Hepatocyte (in vitro differentiated cells): ENCODE measurements around the gene AP2A2. TPM values are rescaled to one million over a fixed set of nuclear protein-coding genes. Genes with fewer than 3 reads are reported as not detected.
"Not testable (repeated sequence)": the region's sequence is repeated elsewhere in the genome, so short reads cannot be mapped to it uniquely, and the experiment has no call there.

Experiments used
- DNase-seq: peaks from one replicate; pipeline ENCODE4 v3.0.0-alpha.2; 2016; ENCODE audit warnings: low spot score
- H2AFZ ChIP-seq: fragments of 200-600 bp; sonication (generic); 2 replicates; pipeline ENCODE4 v1.6.0; 2016; ENCODE audit warnings: antibody characterized with exemption, mild to moderate bottlenecking
- H3K27ac ChIP-seq: fragments of 200-600 bp; sonication (generic); 2 replicates; pipeline ENCODE4 v1.5.1; 2016; ENCODE audit warnings: mild to moderate bottlenecking
- H3K27me3 ChIP-seq: fragments of 200-600 bp; sonication (generic); 2 replicates; pipeline ENCODE4 v1.6.1; 2016
- H3K36me3 ChIP-seq: fragments of 200-600 bp; sonication (generic); replicated peaks from 2 replicates; pipeline ENCODE4 v1.5.1; 2016; ENCODE audit warnings: low read depth; ENCODE audit not compliant: insufficient read depth
- H3K4me1 ChIP-seq: fragments of 200-600 bp; sonication (generic); 2 replicates; pipeline ENCODE4 v1.5.1; 2016; ENCODE audit warnings: mild to moderate bottlenecking, moderate library complexity; ENCODE audit not compliant: insufficient read depth
- H3K4me2 ChIP-seq: fragments of 200-600 bp; sonication (generic); 2 replicates; pipeline ENCODE4 v1.6.0; 2016
- H3K4me3 ChIP-seq: fragments of 200-600 bp; sonication (generic); 2 replicates; pipeline ENCODE4 v1.5.1; 2016; ENCODE audit warnings: mild to moderate bottlenecking
- H3K79me2 ChIP-seq: fragments of 200-600 bp; sonication (generic); 2 replicates; pipeline ENCODE4 v1.6.0; 2017; ENCODE audit warnings: mild to moderate bottlenecking
- H3K9me2 ChIP-seq: fragments of 200-600 bp; sonication (generic); replicated peaks from 2 replicates; pipeline ENCODE4 v1.6.0; 2017; ENCODE audit warnings: mild to moderate bottlenecking; ENCODE audit not compliant: insufficient read depth
- H3K9me3 ChIP-seq: fragments of 200-600 bp; sonication (generic); 2 replicates; pipeline ENCODE4 v1.5.1; 2016; ENCODE audit warnings: low read depth, mild to moderate bottlenecking
- H4K20me1 ChIP-seq: fragments of 200-600 bp; sonication (generic); 2 replicates; pipeline ENCODE4 v1.6.0; 2016; ENCODE audit warnings: mild to moderate bottlenecking; ENCODE audit not compliant: insufficient read depth, poor library complexity, severe bottlenecking
- EZH2 ChIP-seq: fragments of 200-600 bp; sonication (generic); IDR thresholded peaks from 2 replicates; pipeline ENCODE4 v1.6.1; 2016; ENCODE audit warnings: antibody characterized with exemption, mild to moderate bottlenecking, borderline replicate concordance
- EZH2phosphoT487 ChIP-seq: fragments of 200-600 bp; sonication (generic); IDR thresholded peaks from one replicate; pipeline ENCODE4 v1.6.1; 2018; ENCODE audit warnings: antibody characterized with exemption, mild to moderate bottlenecking, low read depth, moderate library complexity; ENCODE audit not compliant: unreplicated experiment, severe bottlenecking
- WGBS: methylation state at CpG from one replicate; pipeline ENCODE4 v1.1.6; 2016; ENCODE audit warnings: low lambda C conversion rate; ENCODE audit errors: missing lambda C conversion rate; 5-methylcytosine and 5-hydroxymethylcytosine counted together
- polyA plus RNA-seq: library from polyadenylated mRNA; unstranded; fragments of >200 nt; fragmentation: Nextera tagmentation; extraction: Ambion mirVana; gene quantifications from 2 replicates; pipeline ENCODE4 v1.2.1, GENCODE V29; 2016
- total RNA-seq: library from RNA; depleted of rRNA; stranded (reverse); fragments of >200 nt; gene quantifications from 2 replicates; pipeline ENCODE4 v1.2.3, GENCODE V29; 2014
- TF ChIP-seq, protein P1 (sequence below): fragments of 200-600 bp; sonication (generic); IDR thresholded peaks from 2 replicates; pipeline ENCODE4 v1.5.1; 2016; ENCODE audit warnings: antibody characterized with exemption, mild to moderate bottlenecking; ENCODE audit not compliant: poor library complexity

AP2A2 gene
- total and polyA plus RNA-seq, 2 experiments from 2014 or later = 49.7 to 68.0 TPM

DNA sequence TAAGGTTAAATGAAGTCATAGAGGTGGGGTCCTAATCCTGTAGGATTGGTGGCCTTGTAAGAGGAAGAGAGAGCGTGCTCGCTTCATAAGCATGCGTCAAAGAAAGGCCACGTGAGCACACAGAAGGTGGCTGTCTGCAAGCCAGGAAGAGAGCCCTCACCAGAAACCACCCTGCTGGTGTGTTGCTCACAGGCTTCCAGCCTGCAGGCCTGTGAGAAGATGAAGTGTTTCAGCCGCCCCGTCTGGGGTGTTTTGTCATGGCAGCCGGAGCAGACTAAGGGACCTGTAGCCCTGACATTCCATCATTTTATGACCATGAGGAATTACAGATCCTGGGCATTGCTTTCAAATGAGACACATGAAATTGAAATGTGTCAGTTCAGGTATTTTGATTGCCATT, 32.4 kb downstream of the AP2A2 start:
- WGBS = 92% methylated on average over 7 of the region's 7 CpGs
- Histone ChIP-seq H3K9me2 (no peaks in the 10 kb centered on the region), H3K27ac (peak overlapping the region; percentile 78), H2AFZ (no peak overlapping the region), H3K27me3 (no peaks in the 10 kb centered on the region), H3K9me3 (no peaks in the 10 kb centered on the region), H3K4me2 (no peak overlapping the region), H3K79me2 (peaks cover 64% of the 10 kb centered on the region), H3K4me3 (no peak overlapping the region), H4K20me1 (peaks cover 31% of the 10 kb centered on the region), H3K36me3 (no peaks in the 10 kb centered on the region), H3K4me1 (peaks cover 55% of the 10 kb centered on the region)
- no peak for TF ChIP-seq EZH2
- TF ChIP-seq, protein P1, sequence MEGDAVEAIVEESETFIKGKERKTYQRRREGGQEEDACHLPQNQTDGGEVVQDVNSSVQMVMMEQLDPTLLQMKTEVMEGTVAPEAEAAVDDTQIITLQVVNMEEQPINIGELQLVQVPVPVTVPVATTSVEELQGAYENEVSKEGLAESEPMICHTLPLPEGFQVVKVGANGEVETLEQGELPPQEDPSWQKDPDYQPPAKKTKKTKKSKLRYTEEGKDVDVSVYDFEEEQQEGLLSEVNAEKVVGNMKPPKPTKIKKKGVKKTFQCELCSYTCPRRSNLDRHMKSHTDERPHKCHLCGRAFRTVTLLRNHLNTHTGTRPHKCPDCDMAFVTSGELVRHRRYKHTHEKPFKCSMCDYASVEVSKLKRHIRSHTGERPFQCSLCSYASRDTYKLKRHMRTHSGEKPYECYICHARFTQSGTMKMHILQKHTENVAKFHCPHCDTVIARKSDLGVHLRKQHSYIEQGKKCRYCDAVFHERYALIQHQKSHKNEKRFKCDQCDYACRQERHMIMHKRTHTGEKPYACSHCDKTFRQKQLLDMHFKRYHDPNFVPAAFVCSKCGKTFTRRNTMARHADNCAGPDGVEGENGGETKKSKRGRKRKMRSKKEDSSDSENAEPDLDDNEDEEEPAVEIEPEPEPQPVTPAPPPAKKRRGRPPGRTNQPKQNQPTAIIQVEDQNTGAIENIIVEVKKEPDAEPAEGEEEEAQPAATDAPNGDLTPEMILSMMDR = no peak
- no peak for TF ChIP-seq EZH2phosphoT487
- DNase-seq = peak; percentile 6

DNA sequence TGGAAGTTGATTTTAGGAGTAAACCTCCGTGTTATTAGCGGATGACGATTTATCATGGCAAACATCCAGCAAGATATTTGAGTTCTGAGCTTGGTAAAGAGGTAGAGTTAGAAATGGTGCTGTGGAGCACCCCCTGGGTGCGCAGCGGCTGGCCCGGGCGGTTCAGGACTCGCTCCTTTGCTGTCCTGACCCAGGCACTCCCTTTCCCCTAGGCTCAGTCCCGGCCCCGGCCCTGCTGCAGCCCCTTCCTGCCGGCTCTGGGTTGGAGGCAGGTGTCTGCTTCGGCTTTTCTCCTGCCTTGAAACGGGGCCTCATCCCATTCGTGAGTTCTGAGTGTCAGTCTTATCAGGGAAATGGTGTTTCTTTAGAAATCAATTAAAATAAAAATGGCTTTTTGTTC, 33.4 kb downstream of the AP2A2 start:
- Histone ChIP-seq H2AFZ (no peak overlapping the region), H3K27ac (no peak overlapping the region), H3K4me3 (no peak overlapping the region), H3K4me1 (peaks cover 48% of the 10 kb centered on the region), H4K20me1 (peaks cover 30% of the 10 kb centered on the region), H3K9me3 (no peaks in the 10 kb centered on the region), H3K36me3 (no peaks in the 10 kb centered on the region), H3K9me2 (no peaks in the 10 kb centered on the region), H3K4me2 (no peak overlapping the region), H3K27me3 (no peaks in the 10 kb centered on the region), H3K79me2 (peaks cover 64% of the 10 kb centered on the region)
- TF ChIP-seq, protein P1 = no peak
- TF ChIP-seq EZH2phosphoT487 = no peak
- TF ChIP-seq EZH2 = no peak
- DNase-seq = no peak
- 86% methylated on average over 14 of the region's 14 CpGs for WGBS

DNA sequence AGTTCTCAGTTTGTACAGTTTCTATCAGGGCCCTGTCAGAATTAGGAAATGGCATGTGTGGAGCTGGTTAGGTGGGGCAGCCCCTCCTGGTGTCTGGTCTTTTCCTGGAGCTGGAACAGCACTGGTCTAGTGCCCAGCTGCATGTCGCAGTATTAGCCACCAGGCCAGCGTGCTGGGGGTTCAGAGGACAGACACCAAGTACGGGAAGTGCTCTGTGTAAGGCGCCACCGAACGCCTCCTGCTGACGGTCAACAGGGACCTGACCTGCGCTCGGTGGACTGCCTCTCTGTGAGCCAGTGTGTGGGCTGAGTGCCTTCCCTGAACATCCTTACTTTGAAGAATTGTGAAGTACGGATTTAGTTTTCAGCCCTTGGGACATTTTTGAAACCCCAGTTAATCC, 33.9 kb downstream of the AP2A2 start:
- Histone ChIP-seq H4K20me1 (peaks cover 26% of the 10 kb centered on the region), H3K4me1 (peaks cover 42% of the 10 kb centered on the region), H3K4me2 (no peak overlapping the region), H3K36me3 (no peaks in the 10 kb centered on the region), H2AFZ (no peak overlapping the region), H3K79me2 (peaks cover 62% of the 10 kb centered on the region), H3K9me3 (no peaks in the 10 kb centered on the region), H3K27me3 (no peaks in the 10 kb centered on the region), H3K9me2 (no peaks in the 10 kb centered on the region), H3K27ac (no peak overlapping the region), H3K4me3 (no peak overlapping the region)
- TF ChIP-seq EZH2phosphoT487 (no peak), EZH2 (no peak)
- TF ChIP-seq, protein P1 = no peak
- peak; percentile 25 for DNase-seq
- WGBS = 73% methylated on average over 10 of the region's 10 CpGs

DNA sequence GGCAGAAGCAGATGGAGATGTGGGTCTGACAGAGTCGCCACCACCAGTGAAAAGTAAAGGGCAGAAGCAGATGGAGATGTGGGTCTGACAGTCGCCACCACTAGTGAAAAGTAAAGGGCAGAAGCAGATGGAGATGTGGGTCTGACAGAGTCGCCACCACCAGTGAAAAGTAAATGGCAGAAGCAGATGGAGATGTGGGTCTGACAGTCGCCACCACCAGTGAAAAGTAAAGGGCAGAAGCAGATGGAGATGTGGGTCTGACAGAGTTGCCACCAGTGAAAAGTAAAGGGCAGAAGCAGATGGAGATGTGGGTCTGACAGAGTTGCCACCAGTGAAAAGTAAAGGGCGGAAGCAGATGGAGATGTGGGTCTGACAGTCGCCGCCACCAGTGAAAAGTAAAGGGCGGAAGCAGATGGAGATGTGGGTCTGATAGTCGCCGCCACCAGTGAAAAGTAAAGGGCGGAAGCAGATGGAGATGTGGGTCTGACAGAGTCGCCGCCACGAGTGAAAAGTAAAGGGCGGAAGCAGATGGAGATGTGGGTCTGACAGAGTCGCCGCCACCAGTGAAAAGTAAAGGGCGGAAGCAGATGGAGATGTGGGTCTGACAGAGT, 35.7 kb downstream of the AP2A2 start:
- Histone ChIP-seq H3K4me1 (peaks cover 24% of the 10 kb centered on the region), H4K20me1 (peaks cover 10% of the 10 kb centered on the region), H3K79me2 (peaks cover 54% of the 10 kb centered on the region)
- not testable (repeated sequence) for H3K4me3 ChIP-seq, H3K4me2 ChIP-seq, H3K9me3 ChIP-seq, H3K27ac ChIP-seq, H3K27me3 ChIP-seq, H3K9me2 ChIP-seq, DNase-seq, H2AFZ ChIP-seq, H3K36me3 ChIP-seq
- 96% methylated on average over 8 of the region's 18 CpGs for WGBS
